CD1c-positive myeloid dendritic cell (primary cell): ENCODE data around the gene EVC2.
"Not testable (repeated sequence)": the region's sequence is repeated elsewhere in the genome, so short reads cannot be mapped to it uniquely, and the experiment has no call there.

Experiments
- DNase-seq: peaks from one replicate; pipeline ENCODE4 v3.0.0-alpha.2; 2016; ENCODE audit errors: extremely low spot score

EVC2 gene

DNA sequence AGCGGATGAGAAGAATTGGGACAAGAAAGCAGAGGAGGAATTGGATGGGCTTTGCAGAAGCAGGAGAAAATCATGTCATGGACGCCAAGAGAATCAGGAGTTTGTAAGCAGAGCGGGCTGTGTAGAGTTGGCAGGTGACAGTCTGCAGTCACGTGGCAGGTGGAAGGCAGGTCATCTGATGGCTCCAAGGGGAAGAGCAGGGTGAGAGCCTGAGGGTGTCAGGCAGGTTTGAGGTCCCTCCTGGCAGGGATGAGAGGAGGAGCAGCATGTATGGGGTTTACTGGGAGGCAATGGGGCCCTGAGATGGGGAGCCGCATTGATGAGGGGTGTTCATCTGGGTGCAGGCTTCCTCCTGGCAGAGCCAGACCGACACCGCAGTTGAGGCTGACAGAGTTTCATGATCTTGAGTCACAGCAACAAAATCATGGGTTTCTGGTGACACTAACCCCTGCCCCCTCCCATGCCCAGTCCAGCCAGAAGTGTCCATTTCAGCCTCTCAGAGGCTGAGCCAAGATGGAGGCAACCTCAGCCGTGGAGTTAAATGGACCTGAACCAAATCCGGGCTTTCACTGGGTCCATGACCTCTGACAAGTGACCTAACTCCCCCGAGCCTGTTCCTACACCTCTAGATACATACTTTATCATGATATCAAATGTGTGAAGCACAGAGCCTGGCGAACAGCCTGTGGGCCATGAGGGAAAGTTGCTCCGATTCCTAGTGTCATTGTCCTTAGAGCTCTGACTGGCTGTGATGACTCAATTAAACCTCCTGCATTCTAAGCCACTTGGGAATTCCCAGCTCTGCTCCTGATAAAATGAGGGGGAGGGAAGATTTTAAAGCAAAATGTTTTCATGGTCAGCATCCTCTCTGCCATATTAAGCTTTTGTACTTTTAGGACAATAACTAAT is 38.7 kb upstream of the EVC2 start:
- no peak for DNase-seq

DNA sequence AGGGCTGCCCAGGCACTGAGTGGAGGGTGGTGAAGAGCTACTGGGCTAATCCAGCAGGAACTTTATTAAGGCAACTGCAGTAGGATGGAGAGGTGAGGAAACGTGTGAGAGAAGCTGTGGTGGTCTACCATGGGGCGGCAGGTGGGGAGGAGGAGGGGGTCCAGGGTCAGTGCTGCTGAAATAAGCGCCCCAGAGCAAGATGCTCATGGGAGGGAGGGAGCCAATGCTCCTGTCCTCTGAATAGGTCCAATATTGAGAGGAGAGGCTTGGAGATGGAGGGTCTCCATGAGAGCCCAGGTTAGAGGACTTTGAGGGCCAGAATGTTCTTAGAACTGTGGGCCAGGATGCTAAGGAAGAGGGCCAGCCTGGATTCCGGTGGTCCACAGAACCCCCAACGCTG is 37.9 kb upstream of the EVC2 start:
- no peak for DNase-seq

DNA sequence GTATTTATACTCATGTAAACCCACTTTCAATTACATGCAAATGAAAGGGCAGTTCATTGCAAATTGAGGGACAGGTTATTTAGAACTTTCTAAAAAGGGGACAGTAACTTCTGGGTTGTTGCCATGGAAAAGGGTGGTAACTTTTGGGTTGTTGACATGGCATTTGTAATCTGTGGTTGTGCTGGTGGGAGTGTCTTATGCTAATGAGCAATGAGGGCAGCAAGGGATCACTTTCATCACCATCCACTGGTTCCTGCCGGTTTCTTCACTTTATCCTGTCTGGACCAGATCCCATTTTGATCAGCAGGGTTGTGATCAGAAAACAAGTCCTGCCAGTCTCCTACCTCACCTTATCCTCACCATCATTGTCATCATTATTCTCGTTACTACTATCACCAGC is 34.6 kb upstream of the EVC2 start:
- no peak for DNase-seq

DNA sequence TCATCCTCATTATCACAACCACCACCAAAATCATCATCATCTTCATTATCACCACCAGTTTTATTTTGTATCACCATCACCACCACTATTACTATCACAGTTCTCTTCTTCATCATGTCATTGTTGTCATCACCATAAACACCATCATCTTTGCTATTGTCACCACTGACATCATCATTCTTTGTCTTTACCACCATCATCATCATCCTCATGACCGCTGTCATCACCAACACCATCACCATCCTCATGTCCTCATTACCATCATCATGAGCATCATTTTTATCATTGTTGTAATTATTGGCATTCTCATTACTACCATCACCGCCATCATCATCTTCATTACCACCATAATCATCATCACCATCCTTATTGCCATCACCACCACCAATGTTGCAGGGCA is 34.0 kb upstream of the EVC2 start:
- DNase-seq = no peak

DNA sequence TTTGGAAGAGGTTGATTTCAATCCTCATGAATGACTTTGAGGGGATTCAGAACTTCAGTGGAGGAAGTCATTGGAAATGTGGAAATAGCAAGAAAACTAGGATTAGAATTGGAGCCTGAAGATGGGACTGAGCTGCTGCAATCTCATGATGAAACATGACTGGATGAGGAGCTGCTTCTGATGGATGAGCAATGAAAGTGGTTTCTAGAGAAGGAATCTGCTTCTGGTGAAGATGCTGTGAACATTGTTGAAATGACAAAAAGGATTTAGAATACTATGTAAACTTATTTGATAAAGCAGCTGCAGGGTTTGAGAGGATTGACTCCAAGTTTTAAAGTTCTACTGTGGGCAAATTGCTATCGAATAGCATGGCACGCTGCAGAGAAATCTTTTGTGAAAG is 29.7 kb upstream of the EVC2 start:
- DNase-seq = no peak

DNA sequence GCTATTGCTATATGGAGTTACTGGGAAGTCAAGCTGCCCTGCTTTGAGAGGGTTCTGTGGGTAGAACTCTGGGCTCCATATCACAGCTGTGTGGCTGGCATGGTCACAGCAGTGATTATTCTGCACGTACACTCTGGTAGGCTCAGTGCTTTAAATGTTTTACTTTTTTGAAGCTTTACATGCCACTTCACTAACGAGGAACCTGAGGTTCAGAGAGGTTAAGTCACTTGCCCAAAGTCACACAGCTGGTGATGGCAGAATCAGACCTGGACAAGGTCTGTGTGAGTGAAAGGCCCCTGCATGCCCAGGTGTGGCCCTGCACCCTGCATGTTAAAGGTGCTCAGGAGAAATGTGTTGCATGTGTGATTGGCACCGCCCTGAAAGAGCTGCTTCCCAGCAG is 27.1 kb upstream of the EVC2 start:
- no peak for DNase-seq

DNA sequence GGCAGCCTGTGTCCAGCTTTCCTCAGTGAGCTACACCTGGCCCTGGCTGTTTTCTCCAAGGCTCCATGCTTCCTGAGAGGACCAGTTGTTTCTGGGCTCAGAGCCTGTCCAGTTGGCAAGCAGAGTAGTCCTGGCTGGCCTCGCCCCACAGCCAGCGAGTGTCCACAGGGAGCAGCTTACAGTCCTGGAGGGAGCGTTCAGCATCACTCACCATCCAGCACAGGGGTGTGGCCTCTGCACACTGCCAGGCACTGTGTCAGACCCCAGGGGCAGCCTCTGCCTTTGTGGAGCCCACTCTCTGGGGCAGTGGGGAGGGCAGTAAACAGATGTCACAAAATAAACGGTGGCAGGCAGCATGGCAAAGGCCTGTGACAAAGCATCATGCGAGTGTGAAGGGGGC is 26.5 kb upstream of the EVC2 start:
- DNase-seq = no peak

DNA sequence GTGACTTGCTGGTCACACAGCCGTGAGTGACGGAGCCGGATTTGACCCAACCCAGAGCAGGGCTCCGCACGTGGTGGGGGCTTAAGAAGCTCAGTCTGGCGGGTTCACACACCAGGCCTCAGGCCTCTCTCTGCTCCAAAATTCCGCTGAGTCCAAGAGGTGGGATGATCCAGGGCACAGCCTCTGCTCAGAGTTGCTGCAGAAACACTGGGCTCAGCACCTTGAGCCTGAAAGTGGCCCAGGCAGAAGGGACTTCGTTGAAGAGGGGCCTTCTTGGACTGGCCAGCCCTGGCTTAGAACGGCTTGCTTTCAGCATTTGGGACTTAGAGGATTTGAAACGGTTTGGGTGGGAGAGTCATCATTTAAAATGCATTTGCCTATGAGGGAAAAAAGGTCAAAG is 23.8 kb upstream of the EVC2 start:
- no peak for DNase-seq

DNA sequence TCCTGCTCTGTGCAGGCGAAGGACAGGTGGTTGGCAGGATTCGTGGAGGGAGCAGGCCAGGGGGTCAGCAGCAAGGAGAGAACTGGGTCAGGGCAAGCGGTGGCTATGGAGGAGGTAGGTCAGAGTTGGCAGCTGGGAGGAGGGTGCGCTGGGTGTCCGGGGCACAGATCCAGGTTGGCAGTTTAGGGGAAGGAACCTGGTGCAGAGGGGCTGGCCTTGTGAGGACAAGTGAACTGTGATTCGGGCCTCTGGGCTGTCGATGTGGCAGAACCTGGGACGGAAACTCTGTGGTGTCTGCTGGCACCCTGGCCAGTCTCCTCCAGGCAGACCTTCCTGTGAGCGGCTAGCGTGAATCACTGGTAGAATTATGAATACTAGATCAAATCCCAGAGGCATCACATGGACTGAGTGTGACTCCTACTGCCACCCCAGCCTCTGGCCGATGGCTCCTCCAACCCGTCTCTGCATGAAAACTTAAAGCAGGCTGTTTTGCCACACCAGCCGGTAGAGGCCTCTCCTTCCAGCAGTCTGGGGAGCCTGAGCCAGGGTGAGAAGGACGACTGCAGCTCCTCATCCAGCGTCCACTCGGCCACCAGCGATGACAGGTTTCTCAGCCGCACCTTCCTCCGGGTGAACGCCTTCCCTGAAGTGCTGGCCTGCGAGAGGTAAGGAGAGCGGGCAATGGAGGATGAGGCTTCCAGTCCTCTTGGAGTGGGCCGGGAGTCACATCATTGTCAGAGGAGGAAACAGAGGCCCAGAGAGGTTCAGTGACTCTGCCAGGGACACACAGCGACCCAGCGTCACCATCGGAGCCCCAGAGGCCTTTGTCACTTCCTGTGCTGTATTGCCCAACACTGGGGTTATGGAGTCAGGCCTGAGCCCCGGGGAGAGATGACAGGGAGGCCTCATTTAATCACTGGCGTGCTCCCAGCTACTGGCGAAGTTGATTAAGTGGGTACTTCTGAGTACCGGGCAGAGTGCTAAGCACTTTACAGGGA is 22.9 kb upstream of the EVC2 start:
- no peak for DNase-seq

DNA sequence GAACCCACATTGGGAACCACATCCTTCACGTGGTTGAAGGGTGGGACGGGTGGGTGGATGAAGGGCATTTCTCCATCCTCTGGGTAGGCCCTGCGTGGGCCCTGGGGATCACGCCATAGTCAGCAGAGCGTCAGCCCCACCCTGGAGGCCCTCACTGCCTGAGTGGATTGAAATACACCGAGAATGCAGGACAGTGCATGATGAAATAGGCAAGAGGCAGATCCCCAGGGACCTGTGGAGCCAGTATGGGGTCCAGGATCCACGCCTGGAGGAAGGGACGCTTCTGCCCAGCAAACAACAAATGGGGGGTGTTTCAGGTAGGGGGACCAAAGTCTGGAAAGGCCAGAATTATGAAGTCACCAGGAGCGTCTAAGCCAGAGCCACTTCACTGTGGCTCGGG is 22.1 kb upstream of the EVC2 start:
- no peak for DNase-seq

DNA sequence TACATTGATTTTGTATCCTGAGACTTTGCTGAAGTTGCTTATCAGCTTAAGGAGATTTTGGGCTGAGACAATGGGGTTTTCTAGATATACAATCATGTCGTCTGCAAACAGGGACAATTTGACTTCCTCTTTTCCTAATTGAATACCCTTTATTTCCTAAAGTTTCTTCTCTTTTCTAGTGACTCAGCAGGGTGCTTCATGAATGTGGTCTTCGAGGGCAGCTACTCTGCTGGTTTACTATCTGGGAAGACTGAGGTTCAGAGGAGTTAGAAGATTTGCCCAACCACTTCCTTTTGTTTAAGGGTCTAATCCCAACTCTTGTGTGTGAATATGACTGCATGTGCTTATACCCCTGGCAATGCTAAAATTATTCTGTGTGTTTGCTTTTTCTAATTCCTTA is 20.1 kb upstream of the EVC2 start:
- DNase-seq = not testable (repeated sequence)

DNA sequence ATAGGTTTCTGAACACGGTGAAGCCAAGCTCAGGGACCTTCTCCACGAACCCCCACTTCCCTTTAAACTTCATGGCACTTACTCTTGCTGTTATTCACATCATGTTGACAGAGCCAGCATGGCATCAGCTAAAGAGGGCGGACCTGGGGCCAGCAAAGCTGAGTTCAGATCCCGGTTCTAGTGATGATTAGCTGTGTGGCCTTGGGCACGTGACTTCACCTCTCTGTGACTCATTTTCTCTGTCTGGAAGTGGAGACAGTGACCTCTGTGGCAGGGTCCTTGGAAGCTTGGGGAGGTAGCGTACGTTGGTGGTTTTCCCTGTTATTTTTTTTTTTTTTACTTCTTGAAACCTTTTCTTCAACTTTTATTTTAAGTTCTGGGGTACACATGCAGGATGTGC is 16.0 kb upstream of the EVC2 start:
- no peak for DNase-seq

DNA sequence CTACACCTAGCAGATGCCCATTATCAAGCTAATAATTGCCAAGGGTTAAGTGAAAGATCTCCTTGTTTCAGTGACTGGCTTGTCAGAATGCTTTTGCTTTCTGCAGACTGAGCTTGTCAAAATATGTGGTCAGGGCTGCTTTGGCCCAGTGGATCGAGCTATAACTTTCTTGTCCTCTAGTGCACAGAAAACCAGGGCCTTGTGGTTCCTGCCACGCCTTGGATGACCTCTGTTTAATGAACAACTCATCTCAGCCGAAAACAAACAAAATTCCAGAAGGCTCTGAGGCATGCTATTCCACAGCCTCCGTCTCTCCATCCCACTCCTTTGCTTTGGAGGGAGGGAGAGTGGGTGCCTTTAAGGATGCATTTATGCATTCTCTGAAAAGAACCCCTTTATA is 14.0 kb upstream of the EVC2 start:
- DNase-seq = no peak

DNA sequence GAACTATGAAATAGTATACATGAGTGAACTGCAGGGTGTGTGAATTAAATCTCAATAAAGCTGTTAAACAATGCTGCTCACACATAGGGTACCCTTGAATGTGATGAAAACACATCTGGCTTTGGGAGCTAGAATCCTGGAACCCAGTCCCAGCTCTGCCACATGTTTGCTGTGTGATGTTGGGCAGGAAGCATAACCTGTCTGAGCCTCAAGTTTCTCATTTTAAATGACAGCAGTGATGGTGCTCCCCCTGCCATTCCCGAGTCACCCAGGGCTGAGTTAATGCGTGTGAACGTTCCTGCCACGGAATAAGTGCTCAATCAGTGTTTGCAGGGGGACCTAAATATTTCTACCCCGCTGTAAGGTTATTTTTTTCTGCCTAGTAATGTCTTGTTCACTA is 13.6 kb upstream of the EVC2 start:
- DNase-seq = no peak

DNA sequence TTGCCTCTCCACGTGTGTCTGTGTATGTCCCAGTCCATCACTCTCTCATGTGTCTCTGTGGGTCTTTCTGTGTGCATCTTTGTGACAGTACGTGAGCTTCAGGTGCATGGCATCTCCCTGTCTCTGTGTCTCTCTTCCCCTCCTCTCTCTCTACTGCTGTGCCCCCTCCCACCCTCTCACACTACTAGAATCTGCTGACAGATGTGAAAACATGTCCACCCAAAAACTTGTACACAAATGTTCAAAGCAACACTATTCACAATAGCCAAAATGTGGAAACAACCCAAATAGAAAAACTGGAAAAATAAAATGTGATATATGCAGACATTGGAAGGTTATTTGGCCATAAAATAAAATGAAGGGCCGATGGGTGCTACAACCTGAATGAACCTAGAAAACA is 12.6 kb upstream of the EVC2 start:
- DNase-seq = no peak

DNA sequence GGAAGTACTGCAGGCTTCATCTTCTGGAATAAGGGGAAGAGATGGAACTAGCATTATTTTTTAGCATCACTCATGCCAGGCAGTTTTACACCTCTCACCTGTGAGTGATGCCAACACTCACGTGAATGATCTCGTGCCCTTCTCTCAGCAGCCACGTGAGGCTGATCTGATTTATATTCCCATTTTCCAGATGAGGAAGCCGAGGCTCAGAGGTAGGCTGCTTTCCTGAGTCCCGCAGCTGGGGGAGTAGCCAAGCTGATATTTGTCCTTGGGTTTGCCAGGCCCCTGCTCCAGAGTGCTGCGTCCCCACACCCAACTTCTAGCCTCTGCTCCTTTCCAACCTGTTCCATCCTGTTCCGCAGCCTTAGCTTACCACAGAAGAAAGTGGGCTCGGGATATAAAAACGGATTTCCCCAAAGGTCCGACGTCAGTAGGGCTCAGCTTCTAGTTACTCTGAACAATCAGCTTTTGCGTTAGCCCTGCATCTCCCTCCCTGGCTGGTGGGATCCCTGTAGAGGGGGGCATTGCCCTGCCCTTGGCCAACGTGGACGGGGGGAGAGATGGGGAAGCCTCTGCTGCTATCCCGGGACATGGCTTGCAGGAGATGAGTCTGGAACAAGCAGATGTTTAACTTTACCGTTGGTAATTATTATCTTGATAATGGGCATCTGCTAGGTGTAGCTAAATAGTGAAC is 11.9 kb upstream of the EVC2 start:
- DNase-seq = no peak

DNA sequence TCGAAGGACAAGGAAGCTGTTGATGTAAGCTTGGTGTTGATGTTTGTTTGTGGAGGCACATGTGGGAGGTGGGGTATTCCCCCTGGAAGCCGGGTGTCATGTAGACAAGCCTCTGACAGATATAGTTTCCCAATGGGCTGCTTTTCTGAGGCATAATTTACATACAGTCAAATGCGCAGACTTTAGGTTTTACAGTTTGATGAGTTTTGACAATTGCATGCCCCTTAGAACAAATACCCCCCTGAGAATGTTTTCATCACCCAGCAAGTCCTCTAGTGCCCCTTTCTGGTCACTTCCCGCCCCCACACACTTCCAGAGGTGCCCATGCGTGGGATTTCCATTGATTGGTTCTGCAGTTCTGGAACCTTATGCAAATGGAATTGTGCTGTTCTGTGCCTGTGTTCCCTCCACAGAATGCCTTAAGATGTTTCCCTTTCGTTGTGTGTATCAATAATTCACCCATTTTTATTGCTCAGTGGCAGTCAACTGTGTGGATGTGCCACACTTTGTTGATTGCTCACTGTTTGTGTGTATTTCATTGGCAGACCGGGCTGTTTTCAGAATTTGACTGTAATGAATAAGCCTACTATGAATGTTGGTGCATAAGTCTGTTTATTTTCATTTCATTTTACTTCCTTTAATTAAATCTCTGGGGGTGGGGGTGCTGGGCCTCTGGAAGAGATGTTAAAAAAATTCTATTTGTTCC is 11.1 kb upstream of the EVC2 start:
- no peak for DNase-seq

DNA sequence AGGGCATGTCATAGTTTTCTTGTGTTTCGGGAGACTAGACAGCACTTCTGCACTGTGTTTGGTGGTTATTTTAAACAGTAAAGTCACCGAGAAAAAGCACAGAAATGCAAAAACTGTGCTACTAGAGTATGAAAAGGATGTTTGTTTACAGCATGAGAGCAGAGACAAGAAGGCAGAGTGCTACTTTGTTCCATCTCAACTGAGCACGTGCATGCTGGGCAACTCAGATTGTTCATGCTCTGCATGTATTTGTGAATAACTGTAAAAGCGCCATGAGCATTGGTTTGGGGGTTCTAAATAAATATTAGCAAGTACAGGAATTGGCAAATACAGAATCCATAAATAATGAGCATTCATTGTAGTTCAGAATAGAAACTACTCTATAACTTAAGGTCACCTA is 10.1 kb upstream of the EVC2 start:
- DNase-seq = no peak

DNA sequence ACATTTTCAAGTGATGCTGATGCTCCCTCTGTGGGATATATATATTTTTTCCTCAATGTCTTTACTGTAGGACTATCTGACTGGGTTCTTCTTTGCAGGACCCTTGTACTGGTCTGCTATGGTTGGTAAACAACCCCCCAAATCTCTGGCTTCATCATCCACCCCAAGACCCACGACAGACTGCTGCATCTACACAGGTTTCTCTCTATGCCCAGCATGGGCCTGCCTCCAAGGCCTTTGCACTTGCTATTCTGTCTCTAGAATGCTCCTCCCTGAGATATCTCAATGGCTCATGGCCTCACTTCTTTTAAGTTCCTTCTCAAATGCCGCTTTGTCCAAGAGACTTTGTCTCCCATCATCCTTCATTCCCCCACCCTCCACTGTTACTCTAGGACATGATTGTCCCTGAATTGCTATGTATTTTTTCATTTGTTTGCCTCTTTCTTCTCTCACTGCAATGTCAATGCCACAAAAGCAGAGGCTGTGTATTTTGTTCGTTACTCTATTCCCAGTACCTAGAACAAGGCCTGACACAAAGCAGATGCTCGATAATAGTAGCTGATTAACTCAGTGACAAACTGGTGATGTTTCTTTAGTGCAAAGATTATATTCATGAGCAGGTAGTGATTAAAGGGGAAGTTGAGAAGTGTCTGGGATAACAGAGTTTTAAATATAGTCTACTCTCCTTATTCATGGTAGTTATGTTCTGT is 9.2 kb upstream of the EVC2 start:
- no peak for DNase-seq

DNA sequence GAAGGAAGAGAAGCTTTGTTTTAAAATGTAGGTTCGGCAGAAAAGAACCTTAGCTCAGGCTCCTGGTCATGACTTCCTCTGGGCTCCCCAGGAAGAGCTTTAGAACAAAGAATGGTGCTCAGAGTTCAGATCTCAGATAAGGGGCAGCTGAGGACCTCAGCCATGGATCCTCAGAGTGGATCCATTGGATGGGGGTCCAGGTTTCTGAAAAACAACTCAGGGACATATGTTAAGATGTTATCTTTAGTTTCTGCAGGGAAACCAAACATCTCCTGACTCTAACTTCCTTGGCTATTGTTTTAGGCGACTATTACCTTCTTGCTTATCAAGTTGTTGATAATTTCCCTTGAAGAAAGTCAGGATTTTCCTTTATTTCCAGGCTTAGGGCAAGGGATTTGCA is 8.0 kb upstream of the EVC2 start:
- DNase-seq = no peak

DNA sequence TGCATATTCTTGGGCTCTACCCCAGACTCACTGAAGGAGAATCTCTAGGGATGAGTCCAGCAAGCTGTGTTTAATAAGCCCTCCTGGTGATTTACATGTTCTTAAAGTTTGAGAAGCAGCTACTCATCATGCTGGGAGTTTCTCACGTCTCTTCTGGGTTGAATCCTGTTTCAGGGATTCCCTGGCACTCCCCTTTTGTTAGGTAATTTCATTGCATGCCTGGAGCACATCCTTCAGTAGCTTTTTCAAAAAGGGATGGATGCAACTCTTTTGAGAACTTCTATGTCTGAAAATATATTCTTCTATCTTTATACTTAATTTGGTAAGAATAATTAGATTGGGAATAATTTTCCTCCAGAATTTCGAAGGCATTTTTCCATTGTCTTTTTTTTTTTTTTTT is 7.0 kb upstream of the EVC2 start:
- no peak for DNase-seq
